GM21360 (cell line): ENCODE data around the gene SLC4A5.
"Not testable (repeated sequence)": the region's sequence is repeated elsewhere in the genome, so short reads cannot be mapped to it uniquely, and the experiment has no call there.

Experiments used
- ATAC-seq: cut with Tn5 transposase; IDR thresholded peaks from one replicate; pipeline ENCODE4 v1.9.1; 2021; ENCODE audit warnings: mild to moderate bottlenecking, moderate library complexity; ENCODE audit not compliant: unreplicated experiment

Gene SLC4A5

GRCh38 chr2:74366036-74366435, 22.8 kb upstream of the SLC4A5 start:
- ATAC-seq = no peak

- no peak for ATAC-seq
Observed at GRCh38 chr2:74364533-74365505, 21.6 kb upstream of the SLC4A5 start.

GRCh38 chr2:74361327-74361726, 18.1 kb upstream of the SLC4A5 start:
- ATAC-seq = no peak

GRCh38 chr2:74357627-74358026, 14.4 kb upstream of the SLC4A5 start:
- no peak for ATAC-seq

GRCh38 chr2:74349889-74350288, 6.7 kb upstream of the SLC4A5 start:
- ATAC-seq = no peak

- ATAC-seq = no peak
Observed at GRCh38 chr2:74347742-74348141, 4.5 kb upstream of the SLC4A5 start.

- ATAC-seq = no peak
Observed at GRCh38 chr2:74347303-74347702, 4.1 kb upstream of the SLC4A5 start.

GRCh38 chr2:74345272-74345943, 2.2 kb upstream of the SLC4A5 start:
- no peak for ATAC-seq

GRCh38 chr2:74336227-74336626, 7.0 kb downstream of the SLC4A5 start:
- not testable (repeated sequence) for ATAC-seq

- ATAC-seq = no peak
Observed at GRCh38 chr2:74334931-74335333, 8.3 kb downstream of the SLC4A5 start.

GRCh38 chr2:74333896-74334586, 9.2 kb downstream of the SLC4A5 start:
- ATAC-seq = no peak

- no peak for ATAC-seq
Observed at GRCh38 chr2:74333175-74333574, 10.0 kb downstream of the SLC4A5 start.

GRCh38 chr2:74332550-74333174, 10.6 kb downstream of the SLC4A5 start:
- no peak for ATAC-seq

GRCh38 chr2:74328573-74328972, 14.6 kb downstream of the SLC4A5 start:
- ATAC-seq = no peak

GRCh38 chr2:74328074-74328473, 15.1 kb downstream of the SLC4A5 start:
- ATAC-seq = no peak

GRCh38 chr2:74327627-74328026, 15.6 kb downstream of the SLC4A5 start:
- ATAC-seq = no peak

GRCh38 chr2:74327199-74327598, 16.0 kb downstream of the SLC4A5 start:
- ATAC-seq = no peak

- ATAC-seq = no peak
Observed at GRCh38 chr2:74325815-74326214, 17.4 kb downstream of the SLC4A5 start.

- ATAC-seq = no peak
Observed at GRCh38 chr2:74321737-74322136, 21.5 kb downstream of the SLC4A5 start.

GRCh38 chr2:74317701-74318100, 25.5 kb downstream of the SLC4A5 start:
- ATAC-seq = no peak
